HL-60 (cell line): Measurements from ENCODE around the gene PLEKHG2.

Source experiments
- CTCF ChIP-seq: IDR thresholded peaks from one replicate; pipeline ENCODE4 v1.5.1; 2011; ENCODE audit warnings: low read length, control low read depth, inconsistent platforms; ENCODE audit not compliant: insufficient read depth
- POLR2AphosphoS5 ChIP-seq: IDR thresholded peaks from 2 replicates; pipeline ENCODE4 v1.6.1; 2012; ENCODE audit warnings: low read depth
- REST ChIP-seq: IDR thresholded peaks from 2 replicates; pipeline ENCODE4 v1.6.1; 2012; ENCODE audit warnings: low read depth; ENCODE audit not compliant: insufficient replicate concordance

DNA sequence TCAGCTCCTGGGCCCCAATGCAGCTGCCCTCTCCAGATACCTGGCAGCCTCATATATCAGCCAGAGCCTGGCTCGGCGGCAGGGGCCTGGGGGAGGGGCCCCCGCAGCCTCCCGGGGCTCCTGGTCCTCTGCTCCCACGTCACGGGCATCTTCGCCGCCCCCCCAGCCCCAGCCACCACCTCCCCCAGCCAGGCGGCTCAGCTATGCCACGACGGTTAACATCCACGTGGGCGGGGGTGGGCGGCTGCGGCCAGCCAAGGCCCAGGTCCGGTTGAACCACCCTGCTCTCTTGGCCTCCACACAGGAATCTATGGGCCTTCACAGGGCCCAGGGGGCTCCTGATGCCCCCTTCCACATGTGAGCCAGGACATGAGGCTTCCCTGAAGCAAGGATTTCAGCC lies 12.5 kb downstream of the PLEKHG2 start:
- no peak for TF ChIP-seq CTCF
- TF ChIP-seq POLR2AphosphoS5 = no peak
- no peak for TF ChIP-seq REST
